OCI-LY3 (cell line): Measurements from ENCODE around the gene YPEL4.

Experiments used
- EZH2phosphoT487 ChIP-seq: fragments of 200-600 bp; shearing (Covaris generic); IDR thresholded peaks from 2 replicates; pipeline ENCODE4 v1.6.1; 2018; ENCODE audit warnings: antibody characterized with exemption, mixed run types, low read depth
- TF ChIP-seq, protein P1 (sequence below): fragments of 200-600, 300-600 bp; sonication (generic); IDR thresholded peaks from 2 replicates; pipeline ENCODE4 v1.5.1; 2014; ENCODE audit warnings: antibody characterized with exemption, low read length, low read depth

- TF ChIP-seq, protein P1, sequence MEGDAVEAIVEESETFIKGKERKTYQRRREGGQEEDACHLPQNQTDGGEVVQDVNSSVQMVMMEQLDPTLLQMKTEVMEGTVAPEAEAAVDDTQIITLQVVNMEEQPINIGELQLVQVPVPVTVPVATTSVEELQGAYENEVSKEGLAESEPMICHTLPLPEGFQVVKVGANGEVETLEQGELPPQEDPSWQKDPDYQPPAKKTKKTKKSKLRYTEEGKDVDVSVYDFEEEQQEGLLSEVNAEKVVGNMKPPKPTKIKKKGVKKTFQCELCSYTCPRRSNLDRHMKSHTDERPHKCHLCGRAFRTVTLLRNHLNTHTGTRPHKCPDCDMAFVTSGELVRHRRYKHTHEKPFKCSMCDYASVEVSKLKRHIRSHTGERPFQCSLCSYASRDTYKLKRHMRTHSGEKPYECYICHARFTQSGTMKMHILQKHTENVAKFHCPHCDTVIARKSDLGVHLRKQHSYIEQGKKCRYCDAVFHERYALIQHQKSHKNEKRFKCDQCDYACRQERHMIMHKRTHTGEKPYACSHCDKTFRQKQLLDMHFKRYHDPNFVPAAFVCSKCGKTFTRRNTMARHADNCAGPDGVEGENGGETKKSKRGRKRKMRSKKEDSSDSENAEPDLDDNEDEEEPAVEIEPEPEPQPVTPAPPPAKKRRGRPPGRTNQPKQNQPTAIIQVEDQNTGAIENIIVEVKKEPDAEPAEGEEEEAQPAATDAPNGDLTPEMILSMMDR, result no peak
- no peak for TF ChIP-seq EZH2phosphoT487
These were observed 24.5 kb upstream of the YPEL4 start for GRCh38 chr11:57674251-57674650.
